Sigmoid colon (tissue), 7 donors: ENCODE data around the gene MFAP1. TPM values are rescaled to one million over a fixed set of nuclear protein-coding genes. Genes with fewer than 3 reads are reported as not detected.
"Not testable (repeated sequence)": the region's sequence is repeated elsewhere in the genome, so short reads cannot be mapped to it uniquely, and the experiment has no call there.

Experiments used
- DNase-seq: peaks from one replicate; pipeline ENCODE4 v3.0.0-alpha.2; 2019
- H3K27ac ChIP-seq, 4 donors: fragments of 200-600 bp; sonication (generic); one replicate each; pipeline ENCODE4 v1.5.1; 2016 to 2019; ENCODE audit warnings: mild to moderate bottlenecking in 1 of 4
- H3K27me3 ChIP-seq, 3 donors: fragments of 200-600 bp; sonication (generic); one replicate each; pipeline ENCODE4 v1.5.1; 2019; ENCODE audit warnings: mild to moderate bottlenecking in 1 of 3
- H3K36me3 ChIP-seq, 4 donors: fragments of 200-600 bp; sonication (generic); one replicate each; pipeline ENCODE4 v1.5.1; 2016 to 2019
- H3K4me1 ChIP-seq, 4 donors: fragments of 200-600 bp; sonication (generic); one replicate each; pipeline ENCODE4 v1.5.1; 2017 to 2019
- H3K4me3 ChIP-seq, 4 donors: fragments of 200-600 bp; sonication (generic); one replicate each; pipeline ENCODE4 v1.5.1; 2017 to 2019; ENCODE audit warnings: mild to moderate bottlenecking in 2 of 4, moderate library complexity in 1 of 4
- H3K9me3 ChIP-seq, 4 donors: fragments of 200-600 bp in 3 of 4; sonication (generic) in 3 of 4; one replicate each; pipeline versions ENCODE4 v1.5.1 to v1.6.1; 2013 to 2019
- CTCF ChIP-seq, 4 experiments: fragments of 450-650 bp in 3 of 4; fragments of 200-600 bp in 1 of 4; IDR thresholded peaks; one replicate each; pipeline ENCODE4 v1.5.1; 2016 to 2019; ENCODE audit warnings: antibody characterized with exemption in 4 of 4, mild to moderate bottlenecking in 3 of 4, moderate library complexity in 2 of 4
- EP300 ChIP-seq, 4 donors: sonication (generic); formaldehyde crosslinking; IDR thresholded peaks; one replicate each; pipeline ENCODE4 v1.6.1; 2017; ENCODE audit warnings: antibody characterized with exemption in 4 of 4
- POLR2A ChIP-seq, 2 donors: fragments of 450-650 bp; IDR thresholded peaks; one replicate each; pipeline ENCODE4 v1.6.1; 2016; ENCODE audit warnings: antibody characterized with exemption in 2 of 2, mild to moderate bottlenecking in 2 of 2, moderate library complexity in 2 of 2
- POLR2AphosphoS5 ChIP-seq, 4 donors: sonication (generic); formaldehyde crosslinking; IDR thresholded peaks; one replicate each; pipeline ENCODE4 v1.6.1; 2017; ENCODE audit warnings: antibody characterized with exemption in 4 of 4
- WGBS, 2 donors: extraction: QIAGEN DNeasy Blood & Tissue Kit; methylation state at CpG; one replicate each; pipeline ENCODE4 v1.1.7; 2013; 5-methylcytosine and 5-hydroxymethylcytosine counted together
- intact Hi-C: fragments of 100-400 bp; cut with DNase I; formaldehyde crosslinking; loops from one replicate; pipeline ENCODE4 v1.15.1; 2023
- polyA plus RNA-seq, 3 donors: library from polyadenylated mRNA; stranded (reverse); fragments of 200-250 nt; gene quantifications; one replicate each; pipeline ENCODE4 v1.2.3, GENCODE V29; 2013
- total RNA-seq, 4 donors: library from RNA; depleted of rRNA; stranded (reverse); fragments of >200 nt; gene quantifications; one replicate each; pipeline ENCODE4 v1.1.0, GENCODE V29; 2016
- donor health status: healthy with polysubstance abuse.
- donor health status: Bipolar disorder and iron deficiency.
- donor health status: healthy.

MFAP1 gene
- total and polyA plus RNA-seq, 7 donors, result 12.7 to 27.0 (median 20.0) TPM

- WGBS, 2 donors, result 57 to 71% methylated on average over 6 of the region's 6 CpGs
- H3K4me3 ChIP-seq, result no peak overlapping the region
- H3K4me1 ChIP-seq, result peaks cover 0 to 31% (median 30%) of the 10 kb centered on the region in 4 donors
- no peaks in the 10 kb centered on the region for H3K36me3 ChIP-seq
- H3K27ac ChIP-seq, result peak overlapping the region; percentile 76 to 81 (median 77)
- TF ChIP-seq EP300 (IDR thresholded peaks at IDR 0.05) (no peak), CTCF (IDR thresholded peaks at IDR 0.05) (no peak), POLR2A (IDR thresholded peaks at IDR 0.05) (no peak), POLR2AphosphoS5 (IDR thresholded peaks at IDR 0.05) (no peak)
- no peaks in the 10 kb centered on the region for H3K27me3 ChIP-seq
- no peak for DNase-seq
- H3K9me3 ChIP-seq, result no peaks in the 10 kb centered on the region
- intact Hi-C loops, result no loop called here
These were observed 3.7 kb upstream of the MFAP1 start for GRCh38 chr15:43828061-43828657.

- 3 to 5% methylated on average over 48 of the region's 48 CpGs for WGBS, 2 donors
- intact Hi-C loops, result no loop called here
- Histone ChIP-seq H3K27me3 (no peaks in the 10 kb centered on the region), H3K36me3 (no peaks in the 10 kb centered on the region), H3K9me3 (no peaks in the 10 kb centered on the region), H3K4me3 (peak within 1 kb of the TSS; percentile 33 to 59 (median 50)), H3K4me1 (peaks cover 0 to 44% (median 41%) of the 10 kb centered on the region in 4 donors), H3K27ac (peak within 1 kb of the TSS; percentile 76 to 81 (median 77))
- TF ChIP-seq CTCF (IDR thresholded peaks at IDR 0.05) (no peak), POLR2AphosphoS5 (IDR thresholded peaks at IDR 0.05) (peak; percentile 5 to 67 (median 44))
- peak; percentile 92 for DNase-seq
These were observed 2.2 kb upstream of the MFAP1 start, which contains the start of gene WDR76 for GRCh38 chr15:43826508-43827341. Gene WDR76, plus strand, starts transcription at chr15:43827002. Its CDS starts 31 bp downstream, at chr15:43827033.

GRCh38 chr15:43826029-43826507, 1.6 kb upstream of the MFAP1 start:
- Histone ChIP-seq H3K9me3 (no peaks in the 10 kb centered on the region), H3K4me3 (peak overlapping the region in 3 of 4 donors; percentile 43 to 59 (median 58)), H3K4me1 (peaks cover 0 to 51% (median 41%) of the 10 kb centered on the region in 4 donors), H3K27me3 (no peaks in the 10 kb centered on the region), H3K36me3 (no peaks in the 10 kb centered on the region), H3K27ac (peak overlapping the region; percentile 76 to 81 (median 77))
- intact Hi-C loops, result no loop called here
- WGBS, 2 donors, result 96 to 97% methylated on average over 11 of the region's 11 CpGs
- no peak for DNase-seq
- TF ChIP-seq POLR2A (IDR thresholded peaks at IDR 0.05) (no peak), POLR2AphosphoS5 (IDR thresholded peaks at IDR 0.05) (no peak), EP300 (IDR thresholded peaks at IDR 0.05) (no peak), CTCF (IDR thresholded peaks at IDR 0.05) (no peak)

- H3K36me3 ChIP-seq, DNase-seq, H3K4me3 ChIP-seq, H3K9me3 ChIP-seq, H3K27me3 ChIP-seq, H3K27ac ChIP-seq: not testable (repeated sequence)
- 96% methylated on average over 11 of the region's 11 CpGs for WGBS, 2 donors
- H3K4me1 ChIP-seq, result peaks cover 0 to 52% (median 41%) of the 10 kb centered on the region in 4 donors
- intact Hi-C loops, result loop anchor here (2.0 kb wide), 1 partner anchor 33 kb away; the partner anchor contains the start of gene SERF2
These were observed 815 bp upstream of the MFAP1 start for GRCh38 chr15:43825305-43825704.

- WGBS, 2 donors, result 51 to 69% methylated on average over 3 of the region's 3 CpGs
- Histone ChIP-seq H3K36me3 (peaks cover 5 to 11% (median 8%) of the 10 kb centered on the region in 4 donors), H3K4me3 (no peak overlapping the region), H3K4me1 (peaks cover 0 to 39% (median 28%) of the 10 kb centered on the region in 4 donors), H3K27me3 (no peaks in the 10 kb centered on the region), H3K27ac (no peak overlapping the region), H3K9me3 (no peaks in the 10 kb centered on the region)
- no peak for DNase-seq
- intact Hi-C loops, result no loop called here
- TF ChIP-seq EP300 (IDR thresholded peaks at IDR 0.05) (no peak), CTCF (IDR thresholded peaks at IDR 0.05) (no peak), POLR2A (IDR thresholded peaks at IDR 0.05) (no peak), POLR2AphosphoS5 (IDR thresholded peaks at IDR 0.05) (no peak)
These were observed 3.0 kb downstream of the MFAP1 start for GRCh38 chr15:43821505-43821904.

- H3K4me1 ChIP-seq, H3K9me3 ChIP-seq, H3K27me3 ChIP-seq, H3K4me3 ChIP-seq, intact Hi-C loops, H3K27ac ChIP-seq, DNase-seq: not testable (repeated sequence)
- peaks cover 50 to 76% (median 54%) of the 10 kb centered on the region in 4 donors for H3K36me3 ChIP-seq
- 96 to 98% methylated on average over 5 of the region's 5 CpGs for WGBS, 2 donors
These were observed 9.4 kb downstream of the MFAP1 start for GRCh38 chr15:43815064-43815463.
